Stomach (tissue), 19 donors: ENCODE results near the gene IQCH. TPM values are rescaled to one million over a fixed set of nuclear protein-coding genes. Genes with fewer than 3 reads are reported as not detected.

Experiments
- DNase-seq, 2 donors: peaks; one replicate each; pipeline versions ENCODE4 v3.0.0 to v3.0.0-alpha.2; 2013 to 2019
- H3K27ac ChIP-seq, 5 donors: fragments of 200-600 bp in 4 of 5; sonication (generic) in 4 of 5; one replicate each; pipeline ENCODE4 v1.5.1; 2013 to 2019; ENCODE audit warnings: mild to moderate bottlenecking in 1 of 5, moderate library complexity in 1 of 5
- H3K27me3 ChIP-seq, 3 donors: fragments of 200-600 bp; sonication (generic); one replicate each; pipeline ENCODE4 v1.5.1; 2017 to 2019; ENCODE audit warnings: mixed run types in 1 of 3
- H3K36me3 ChIP-seq, 4 donors: fragments of 200-600 bp; sonication (generic); 1 replicate in 3 of 4; 2 replicates in 1 of 4; pipeline ENCODE4 v1.5.1; 2016 to 2019
- H3K4me1 ChIP-seq, 4 donors: fragments of 200-600 bp; sonication (generic); one replicate each; pipeline ENCODE4 v1.5.1; 2016 to 2019
- H3K4me3 ChIP-seq, 4 donors: fragments of 200-600 bp; sonication (generic) in 3 of 4; one replicate each; pipeline ENCODE4 v1.5.1; 2016 to 2019; ENCODE audit warnings: mild to moderate bottlenecking in 1 of 4
- H3K9me3 ChIP-seq, 4 donors: fragments of 200-600 bp; sonication (generic); one replicate each; pipeline ENCODE4 v1.5.1; 2016 to 2019
- EP300 ChIP-seq: sonication (generic); formaldehyde crosslinking; IDR thresholded peaks from one replicate; pipeline ENCODE4 v1.6.1; 2017; ENCODE audit warnings: antibody characterized with exemption
- POLR2A ChIP-seq, 4 donors: fragments of 450-650 bp; IDR thresholded peaks; one replicate each; pipeline ENCODE4 v1.6.1; 2016; ENCODE audit warnings: antibody characterized with exemption in 4 of 4, control low read depth in 2 of 4, mild to moderate bottlenecking in 1 of 4, moderate library complexity in 1 of 4
- POLR2AphosphoS5 ChIP-seq, 3 donors: sonication (generic); formaldehyde crosslinking; IDR thresholded peaks; one replicate each; pipeline ENCODE4 v1.6.1; 2016; ENCODE audit warnings: antibody characterized with exemption in 3 of 3
- WGBS, 5 donors: extraction: QIAGEN DNeasy Blood & Tissue Kit in 3 of 5; methylation state at CpG; one replicate each; pipeline versions ENCODE4 v1.1.5 to v1.1.7; 2013 to 2018; 5-methylcytosine and 5-hydroxymethylcytosine counted together
- intact Hi-C: fragments of 100-400 bp; cut with DNase I; formaldehyde crosslinking; loops from one replicate; pipeline ENCODE4 v1.15.1; 2023; ENCODE audit warnings: low total_unique reads
- long read RNA-seq, 10 donors: transcript quantifications; one replicate each; lab custom pipeline, GENCODE V29; 2026
- polyA plus RNA-seq, 3 donors: library from polyadenylated mRNA; stranded (reverse); fragments of 200-250 nt; gene quantifications; one replicate each; pipeline ENCODE4 v1.2.3, GENCODE V29; 2013
- total RNA-seq, 5 donors: library from RNA; depleted of rRNA; stranded (reverse); fragments of >200 nt; gene quantifications; one replicate each; pipeline versions ENCODE4 v1.1.0 to v1.2.3, GENCODE V29; 2014 to 2016
- TF ChIP-seq, protein P1 (sequence below), 7 experiments: fragments of 450-650 bp in 4 of 7; fragments of 200-600 bp in 3 of 7; sonication (generic) in 3 of 7; IDR thresholded peaks; one replicate each; pipeline ENCODE4 v1.5.1; 2016 to 2019; ENCODE audit warnings: antibody characterized with exemption in 7 of 7, control low read depth in 2 of 7, mild to moderate bottlenecking in 1 of 7
- donor health status: healthy with polysubstance abuse.
- donor health status: Bipolar disorder and iron deficiency.
- donor health status: healthy.

Gene IQCH
- 1 to 10 TPM in 3 of 5 donors, under 1 TPM in 1, not detected in 1; 0.29 to 9.4 (median 4.6) TPM for total RNA-seq
- 1 to 10 TPM in 2 of 3 donors, under 1 TPM in 1; 0.25 to 1.7 (median 1.7) TPM for polyA plus RNA-seq
- long read RNA-seq, donor 1, result 0 reads
- long read RNA-seq, donor 2, result 0 reads
- long read RNA-seq, donor 3, result 0 reads
- long read RNA-seq, donor 4, result 0 reads
- long read RNA-seq, donor 5, result 0 reads
- long read RNA-seq, donor 6, result 0 reads
- long read RNA-seq, donor 7, result 0 reads
- long read RNA-seq, donor 8, result 0 reads
- long read RNA-seq, donor 9, result 0 reads
- long read RNA-seq, donor 10, result 0 reads

DNA sequence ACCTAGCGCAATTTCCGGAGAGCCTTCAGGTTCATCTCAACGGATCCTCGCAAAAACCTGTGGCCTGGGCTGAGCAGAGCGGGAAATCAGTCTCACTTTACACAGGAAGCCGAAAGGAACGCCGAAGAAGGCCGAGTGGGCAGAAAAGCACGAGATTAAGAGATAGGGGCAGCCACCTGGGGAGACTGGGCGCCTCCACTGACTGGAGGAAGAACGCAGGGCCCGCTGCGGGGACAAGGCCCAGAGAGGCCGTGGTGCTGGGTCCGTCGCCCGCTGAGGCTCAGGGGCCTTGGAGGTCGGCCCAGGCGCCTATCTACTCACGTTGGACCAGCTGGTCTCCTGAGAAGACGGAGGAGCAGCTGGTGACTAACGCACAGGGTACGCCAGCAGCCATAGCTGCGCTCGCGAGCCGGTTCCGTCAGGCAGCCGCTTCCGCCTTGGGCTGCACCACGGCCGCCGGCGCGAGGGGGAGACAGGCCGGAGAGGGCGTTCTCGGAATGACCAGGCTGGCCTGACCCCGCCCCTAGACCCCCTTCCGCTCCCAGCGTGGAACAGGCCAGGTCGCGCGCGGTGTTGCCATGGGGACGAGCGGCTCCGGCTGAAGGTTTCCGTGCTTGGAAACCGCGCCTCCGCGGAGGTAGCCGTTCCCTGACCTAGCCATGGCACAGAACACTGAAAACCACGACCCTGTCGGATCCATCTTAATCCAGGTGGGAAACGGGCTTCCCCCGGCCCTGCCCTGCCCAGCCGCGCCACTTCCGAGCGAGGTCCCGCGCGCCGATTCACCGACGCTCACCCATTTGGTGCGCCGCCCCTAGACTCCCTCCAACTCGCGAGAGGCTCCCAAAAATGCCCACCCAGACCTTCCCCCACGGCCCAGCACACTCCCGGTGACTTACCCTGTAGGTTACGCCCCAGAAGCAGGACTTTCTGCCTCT, at the start of gene IQCH, which contains the start of gene AAGAB:
IQCH (plus strand) TSS at position 549 of the 938 bp plus-strand sequence; CDS start at position 660, 111 bp downstream.
AAGAB (minus strand) TSS at position 424 of the 938 bp plus-strand sequence; CDS start at position 394, 30 bp downstream.
- intact Hi-C loops, result no loop called here
- peak; percentile 98 to 99 for DNase-seq
- peak within 1 kb of the TSS; percentile 93 to 94 (median 93) for H3K27ac ChIP-seq
- no peaks in the 10 kb centered on the region for H3K27me3 ChIP-seq
- peak within 1 kb of the TSS; percentile 78 to 90 (median 81) for H3K4me3 ChIP-seq
- no peaks in the 10 kb centered on the region for H3K36me3 ChIP-seq
- H3K4me1 ChIP-seq, result peaks cover 0 to 39% (median 31%) of the 10 kb centered on the region in 4 donors
- 0 to 1% (median 0%) methylated on average over 49 to 76 of the region's 76 CpGs for WGBS, 5 donors
- H3K9me3 ChIP-seq, result no peaks in the 10 kb centered on the region
- TF ChIP-seq, protein P1, sequence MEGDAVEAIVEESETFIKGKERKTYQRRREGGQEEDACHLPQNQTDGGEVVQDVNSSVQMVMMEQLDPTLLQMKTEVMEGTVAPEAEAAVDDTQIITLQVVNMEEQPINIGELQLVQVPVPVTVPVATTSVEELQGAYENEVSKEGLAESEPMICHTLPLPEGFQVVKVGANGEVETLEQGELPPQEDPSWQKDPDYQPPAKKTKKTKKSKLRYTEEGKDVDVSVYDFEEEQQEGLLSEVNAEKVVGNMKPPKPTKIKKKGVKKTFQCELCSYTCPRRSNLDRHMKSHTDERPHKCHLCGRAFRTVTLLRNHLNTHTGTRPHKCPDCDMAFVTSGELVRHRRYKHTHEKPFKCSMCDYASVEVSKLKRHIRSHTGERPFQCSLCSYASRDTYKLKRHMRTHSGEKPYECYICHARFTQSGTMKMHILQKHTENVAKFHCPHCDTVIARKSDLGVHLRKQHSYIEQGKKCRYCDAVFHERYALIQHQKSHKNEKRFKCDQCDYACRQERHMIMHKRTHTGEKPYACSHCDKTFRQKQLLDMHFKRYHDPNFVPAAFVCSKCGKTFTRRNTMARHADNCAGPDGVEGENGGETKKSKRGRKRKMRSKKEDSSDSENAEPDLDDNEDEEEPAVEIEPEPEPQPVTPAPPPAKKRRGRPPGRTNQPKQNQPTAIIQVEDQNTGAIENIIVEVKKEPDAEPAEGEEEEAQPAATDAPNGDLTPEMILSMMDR (IDR thresholded peaks at IDR 0.05), result peak in 1 of 7 experiments; percentile 15
- TF ChIP-seq POLR2A (IDR thresholded peaks at IDR 0.05) (peak in 2 of 4 donors; percentile 41 to 62), POLR2AphosphoS5 (IDR thresholded peaks at IDR 0.05) (peak; percentile 78 to 96 (median 94)), EP300 (no peak)

DNA sequence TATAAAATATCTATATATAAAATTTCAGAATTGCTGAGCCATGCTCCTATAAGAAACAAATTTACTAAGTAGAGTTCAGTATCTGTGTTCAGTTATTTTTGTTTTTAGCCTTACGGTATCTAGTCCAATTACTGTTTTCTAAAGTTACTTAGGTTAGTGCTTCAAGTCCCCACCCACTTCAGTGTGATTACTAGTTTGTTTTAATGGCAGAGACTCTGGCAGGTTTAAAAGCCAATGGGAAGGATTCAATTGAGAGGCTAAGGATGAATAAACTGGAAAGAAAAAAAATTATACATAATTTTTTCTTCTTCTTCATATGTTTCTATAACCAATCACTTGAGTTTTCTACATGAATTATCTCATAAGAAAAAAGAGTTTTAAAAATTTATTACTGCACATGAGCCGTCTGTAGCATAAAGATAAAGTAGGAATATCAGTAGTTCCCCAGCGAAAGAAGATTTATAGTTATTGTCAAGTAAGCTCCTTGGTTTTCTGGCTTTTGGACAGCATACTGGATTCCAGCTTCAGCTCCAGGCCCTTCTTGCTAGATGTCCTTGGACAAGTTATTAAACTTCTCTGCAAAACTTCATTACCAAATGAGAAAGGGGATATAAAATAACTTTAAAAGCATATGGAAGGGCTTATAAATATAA, 46.9 kb upstream of the IQCH start:
- Histone ChIP-seq H3K4me3 (no peak overlapping the region), H3K27me3 (no peaks in the 10 kb centered on the region), H3K27ac (no peak overlapping the region), H3K9me3 (no peaks in the 10 kb centered on the region), H3K4me1 (no peaks in the 10 kb centered on the region), H3K36me3 (peaks cover 0 to 65% (median 60%) of the 10 kb centered on the region in 4 donors)
- DNase-seq, result no peak
- intact Hi-C loops, result no loop called here
- TF ChIP-seq EP300 (no peak), POLR2AphosphoS5 (IDR thresholded peaks at IDR 0.05) (no peak), POLR2A (IDR thresholded peaks at IDR 0.05) (no peak)
- TF ChIP-seq, protein P1 (IDR thresholded peaks at IDR 0.05), result no peak
- 96 to 100% (median 97%) methylated on average over 3 of the region's 3 CpGs for WGBS, 5 donors

DNA sequence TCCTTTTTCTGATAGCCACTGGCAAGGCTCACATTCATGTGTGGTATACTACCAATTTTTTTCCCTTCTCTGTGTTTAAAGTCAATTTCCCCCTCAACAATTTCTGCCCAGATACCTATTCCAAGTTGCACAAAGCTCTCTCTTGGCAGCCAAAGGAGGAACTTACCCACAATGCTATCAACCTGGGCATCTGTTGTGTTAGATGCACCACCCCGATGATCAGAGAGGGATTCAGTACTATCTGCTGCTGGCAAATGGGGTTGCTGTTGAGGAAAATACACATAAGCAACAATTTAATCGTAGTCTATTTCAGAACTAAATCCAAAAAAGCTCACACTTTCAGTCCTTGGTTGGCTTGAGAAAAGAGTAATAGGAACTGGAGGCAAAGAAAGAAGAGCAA, 46.2 kb upstream of the IQCH start:
- H3K27me3 ChIP-seq, result no peaks in the 10 kb centered on the region
- intact Hi-C loops, result no loop called here
- no peaks in the 10 kb centered on the region for H3K9me3 ChIP-seq
- no peaks in the 10 kb centered on the region for H3K4me1 ChIP-seq
- 57 to 98% (median 74%) methylated on average over 2 of the region's 2 CpGs for WGBS, 5 donors
- H3K36me3 ChIP-seq, result peaks cover 0 to 57% (median 55%) of the 10 kb centered on the region in 4 donors
- no peak overlapping the region for H3K4me3 ChIP-seq
- H3K27ac ChIP-seq, result no peak overlapping the region
- TF ChIP-seq POLR2AphosphoS5 (IDR thresholded peaks at IDR 0.05), result no peak
- TF ChIP-seq, protein P1 (IDR thresholded peaks at IDR 0.05), result no peak
- DNase-seq, result no peak
